Body of pancreas (tissue), 4 donors: ENCODE measurements around the gene RASA2. TPM values are rescaled to one million over a fixed set of nuclear protein-coding genes. Genes with fewer than 3 reads are reported as not detected.
"Not testable (repeated sequence)": the region's sequence is repeated elsewhere in the genome, so short reads cannot be mapped to it uniquely, and the experiment has no call there.

Experiments used
- ATAC-seq: fragments of 150-250 bp; one replicate; pipeline ENCODE4 v1.9.1; 2016
- DNase-seq, 4 donors: peaks; one replicate each; pipeline ENCODE4 v3.0.0-alpha.2; 2019
- H3K27ac ChIP-seq, 4 donors: fragments of 200-600 bp; sonication (generic); 1 replicate in 3 of 4; 2 replicates in 1 of 4; pipeline versions ENCODE4 v1.5.1 to v1.6.1; 2016 to 2019; ENCODE audit warnings: mild to moderate bottlenecking in 1 of 4, mixed read lengths in 1 of 4, moderate library complexity in 1 of 4
- H3K27me3 ChIP-seq, 2 donors: fragments of 200-600 bp; sonication (generic); one replicate each; pipeline ENCODE4 v1.6.0; 2016; ENCODE audit warnings: mild to moderate bottlenecking in 1 of 2
- H3K36me3 ChIP-seq, 2 donors: fragments of 200-600 bp; sonication (generic); replicated peaks in 1 of 2; 2 replicates each; pipeline ENCODE4 v1.5.1; 2016; ENCODE audit warnings: low read depth in 2 of 2; ENCODE audit not compliant: insufficient read depth in 1 of 2
- H3K4me1 ChIP-seq: fragments of 200-600 bp; sonication (generic); one replicate; pipeline ENCODE4 v1.6.0; 2016
- H3K4me3 ChIP-seq, 2 donors: fragments of 200-600 bp; sonication (generic); 1 replicate in 1 of 2; 2 replicates in 1 of 2; pipeline ENCODE4 v1.5.1; 2016 to 2019
- H3K9me3 ChIP-seq, 3 donors: fragments of 200-600 bp; sonication (generic); 1 replicate in 2 of 3; 2 replicates in 1 of 3; pipeline ENCODE4 v1.5.1; 2016
- CTCF ChIP-seq, 7 experiments: fragments of 450-650 bp in 4 of 7; fragments of 200-600 bp in 3 of 7; sonication (generic) in 3 of 7; IDR thresholded peaks; one replicate each; pipeline ENCODE4 v1.5.1; 2016 to 2019; ENCODE audit warnings: antibody characterized with exemption in 7 of 7
- POLR2A ChIP-seq, 3 donors: fragments of 450-650 bp; IDR thresholded peaks; one replicate each; pipeline ENCODE4 v1.6.1; 2016; ENCODE audit warnings: antibody characterized with exemption in 3 of 3, mild to moderate bottlenecking in 2 of 3
- WGBS, 2 donors: methylation state at CpG; one replicate each; pipeline ENCODE4 v1.1.5; 2017; 5-methylcytosine and 5-hydroxymethylcytosine counted together
- intact Hi-C: fragments of 100-400 bp; cut with DNase I; formaldehyde crosslinking; loops from one replicate; pipeline ENCODE4 v1.15.1; 2023
- total RNA-seq, 2 donors: library from RNA; depleted of rRNA; stranded (reverse); fragments of >200 nt; gene quantifications; one replicate each; pipeline ENCODE4 v1.1.0, GENCODE V29; 2016

RASA2 gene
- total RNA-seq, 2 donors from 2014 or later, result 6.9 to 19.2 TPM

- H3K4me1 ChIP-seq, result no peaks in the 10 kb centered on the region
- intact Hi-C loops, result no loop called here
- no peaks in the 10 kb centered on the region for H3K36me3 ChIP-seq
- no peak overlapping the region for H3K4me3 ChIP-seq
- no peak for TF ChIP-seq POLR2A (IDR thresholded peaks at IDR 0.05)
- WGBS, 2 donors, result 90 to 91% methylated on average over 6 of the region's 6 CpGs
- no peaks in the 10 kb centered on the region for H3K27me3 ChIP-seq
- no peaks in the 10 kb centered on the region for H3K9me3 ChIP-seq
- no peak for DNase-seq
- no peak for ATAC-seq
- H3K27ac ChIP-seq, result no peak overlapping the region
Observed at GRCh38 chr3:141618103-141618910, 131.5 kb downstream of the RASA2 start.

- no peak overlapping the region for H3K27ac ChIP-seq
- DNase-seq (no peak), ATAC-seq (no peak)
- H3K4me3 ChIP-seq, result no peak overlapping the region
- H3K9me3 ChIP-seq, result no peaks in the 10 kb centered on the region
- H3K27me3 ChIP-seq, result no peaks in the 10 kb centered on the region
- WGBS, 2 donors, result 86% methylated on average over 8 of the region's 8 CpGs
- H3K36me3 ChIP-seq, result no peaks in the 10 kb centered on the region
- no peak for TF ChIP-seq CTCF (IDR thresholded peaks at IDR 0.05)
- TF ChIP-seq POLR2A (IDR thresholded peaks at IDR 0.05), result no peak
- no peaks in the 10 kb centered on the region for H3K4me1 ChIP-seq
- intact Hi-C loops, result no loop called here
Observed at GRCh38 chr3:141618938-141619337, 132.1 kb downstream of the RASA2 start.

GRCh38 chr3:141619450-141619849 is 132.6 kb downstream of the RASA2 start:
- no peak for DNase-seq
- intact Hi-C loops, result no loop called here
- no peaks in the 10 kb centered on the region for H3K9me3 ChIP-seq
- H3K36me3 ChIP-seq, result no peaks in the 10 kb centered on the region
- no peak for ATAC-seq
- 63 to 66% methylated on average over 4 of the region's 4 CpGs for WGBS, 2 donors
- H3K27ac ChIP-seq, result no peak overlapping the region
- no peak overlapping the region for H3K4me3 ChIP-seq
- TF ChIP-seq POLR2A (IDR thresholded peaks at IDR 0.05), result no peak
- no peaks in the 10 kb centered on the region for H3K4me1 ChIP-seq
- no peaks in the 10 kb centered on the region for H3K27me3 ChIP-seq

GRCh38 chr3:141623691-141624090 is 136.9 kb downstream of the RASA2 start:
- TF ChIP-seq POLR2A (IDR thresholded peaks at IDR 0.05) (no peak), CTCF (IDR thresholded peaks at IDR 0.05) (no peak)
- Histone ChIP-seq H3K27ac (no peak overlapping the region), H3K4me1 (no peaks in the 10 kb centered on the region), H3K4me3 (no peak overlapping the region), H3K36me3 (no peaks in the 10 kb centered on the region), H3K27me3 (no peaks in the 10 kb centered on the region), H3K9me3 (peaks cover 0 to 6% (median 0%) of the 10 kb centered on the region in 3 donors)
- WGBS, 2 donors, result 74 to 100% methylated on average over 2 to 5 of the region's 5 CpGs
- no peak for DNase-seq
- intact Hi-C loops, result no loop called here
- ATAC-seq, result no peak

- DNase-seq (no peak), ATAC-seq (no peak)
- TF ChIP-seq CTCF (IDR thresholded peaks at IDR 0.05), result no peak
- TF ChIP-seq POLR2A (IDR thresholded peaks at IDR 0.05), result no peak
- no peak overlapping the region for H3K4me3 ChIP-seq
- intact Hi-C loops, result no loop called here
- peaks cover 0 to 10% (median 0%) of the 10 kb centered on the region in 3 donors for H3K9me3 ChIP-seq
- H3K27ac ChIP-seq, result no peak overlapping the region
- 56 to 78% methylated on average over 4 to 5 of the region's 5 CpGs for WGBS, 2 donors
- no peaks in the 10 kb centered on the region for H3K27me3 ChIP-seq
- no peaks in the 10 kb centered on the region for H3K36me3 ChIP-seq
- H3K4me1 ChIP-seq, result no peaks in the 10 kb centered on the region
Observed at GRCh38 chr3:141625506-141625905, 138.7 kb downstream of the RASA2 start.

- DNase-seq, H3K36me3 ChIP-seq, H3K4me1 ChIP-seq, H3K4me3 ChIP-seq, intact Hi-C loops, H3K27me3 ChIP-seq, ATAC-seq, H3K27ac ChIP-seq: not testable (repeated sequence)
- WGBS, 2 donors, result 67 to 73% methylated on average over 6 of the region's 6 CpGs
- H3K9me3 ChIP-seq, result peaks cover 0 to 10% (median 0%) of the 10 kb centered on the region in 3 donors
Observed at GRCh38 chr3:141628334-141628733, 141.5 kb downstream of the RASA2 start.

GRCh38 chr3:141628868-141629441 is 142.1 kb downstream of the RASA2 start:
- intact Hi-C loops, ATAC-seq: not testable (repeated sequence)
- WGBS, 2 donors, result 79 to 92% methylated on average over 7 of the region's 7 CpGs

More at GRCh38 chr3:141628868-141629441, 142.1 kb downstream of the RASA2 start:
- not testable (repeated sequence) for H3K36me3 ChIP-seq, H3K27me3 ChIP-seq, H3K27ac ChIP-seq, H3K4me1 ChIP-seq, DNase-seq, H3K4me3 ChIP-seq
- peaks cover 0 to 10% (median 0%) of the 10 kb centered on the region in 3 donors for H3K9me3 ChIP-seq
